Uterus (tissue), 4 donors: Measurements from ENCODE around the gene KCNK10. TPM values are rescaled to one million over a fixed set of nuclear protein-coding genes. Genes with fewer than 3 reads are reported as not detected.

Experiments
- DNase-seq, 2 donors: peaks; one replicate each; pipeline ENCODE4 v3.0.0-alpha.2; 2019 to 2020
- H3K27ac ChIP-seq, 2 donors: fragments of 200-600 bp; sonication (generic); 1 replicate in 1 of 2; 2 replicates in 1 of 2; pipeline ENCODE4 v1.5.1; 2016 to 2018
- H3K27me3 ChIP-seq, 2 donors: fragments of 200-600 bp; sonication (generic); one replicate each; pipeline ENCODE4 v1.5.1; 2018 to 2019; ENCODE audit warnings: control low read depth in 1 of 2
- H3K36me3 ChIP-seq, 2 donors: fragments of 200-600 bp; sonication (generic); one replicate each; pipeline ENCODE4 v1.5.1; 2019; ENCODE audit warnings: control low read depth in 1 of 2
- H3K4me1 ChIP-seq, 2 donors: fragments of 200-600 bp; sonication (generic); one replicate each; pipeline ENCODE4 v1.5.1; 2018 to 2019; ENCODE audit warnings: control low read depth in 1 of 2
- H3K4me3 ChIP-seq, 2 donors: fragments of 200-600 bp; sonication (generic); 1 replicate in 1 of 2; 2 replicates in 1 of 2; pipeline ENCODE4 v1.5.1; 2018 to 2019; ENCODE audit warnings: mild to moderate bottlenecking in 1 of 2
- H3K9me3 ChIP-seq, 2 donors: fragments of 200-600 bp; sonication (generic); one replicate each; pipeline ENCODE4 v1.5.1; 2019; ENCODE audit warnings: control low read depth in 1 of 2
- POLR2A ChIP-seq, 2 donors: fragments of 450-650 bp; IDR thresholded peaks; one replicate each; pipeline ENCODE4 v1.6.1; 2016; ENCODE audit warnings: antibody characterized with exemption in 2 of 2, mild to moderate bottlenecking in 1 of 2, moderate library complexity in 1 of 2
- intact Hi-C: fragments of 100-400 bp; cut with DNase I; formaldehyde crosslinking; loops from one replicate; pipeline ENCODE4 v1.15.1; 2023; ENCODE audit warnings: low total_unique reads
- total RNA-seq, 4 donors: library from RNA; depleted of rRNA in 3 of 4; stranded (reverse); fragments of >200 nt in 3 of 4; gene quantifications; one replicate each; pipeline versions ENCODE4 v1.1.0 to v1.2.4, GENCODE V29; 2014 to 2023
- TF ChIP-seq, protein P1 (sequence below), 4 experiments: fragments of 200-600 bp in 2 of 4; fragments of 450-650 bp in 2 of 4; sonication (generic) in 2 of 4; IDR thresholded peaks; one replicate each; pipeline ENCODE4 v1.5.1; 2016 to 2019; ENCODE audit warnings: antibody characterized with exemption in 4 of 4, mild to moderate bottlenecking in 2 of 4, moderate library complexity in 1 of 4
- donor health status: DM: yes; HTN: yes; CAD: no.

Gene KCNK10
- total RNA-seq, 4 donors from 2014 or later, result 0.14 TPM; not detected in 3

DNA sequence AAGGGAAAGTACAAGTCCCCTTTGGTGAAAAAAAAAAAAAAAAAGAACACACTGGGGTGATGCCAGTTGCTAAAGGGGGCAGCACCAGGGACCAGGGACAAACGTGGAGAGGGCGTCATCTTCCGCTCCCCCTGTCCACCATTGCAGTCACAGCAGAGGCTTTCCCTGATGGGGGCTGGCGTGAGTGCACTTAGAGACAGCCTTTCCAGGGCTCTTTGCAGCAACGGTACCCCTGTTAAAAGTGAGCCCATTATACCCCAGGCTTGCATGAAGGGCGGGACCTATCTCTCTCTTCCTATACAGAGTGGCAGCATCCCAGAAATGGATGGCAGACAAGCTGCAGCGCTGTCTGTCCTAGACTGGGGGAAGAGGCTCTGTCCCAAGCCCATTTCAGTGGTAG lies 155.0 kb downstream of the KCNK10 start:
- TF ChIP-seq, protein P1, sequence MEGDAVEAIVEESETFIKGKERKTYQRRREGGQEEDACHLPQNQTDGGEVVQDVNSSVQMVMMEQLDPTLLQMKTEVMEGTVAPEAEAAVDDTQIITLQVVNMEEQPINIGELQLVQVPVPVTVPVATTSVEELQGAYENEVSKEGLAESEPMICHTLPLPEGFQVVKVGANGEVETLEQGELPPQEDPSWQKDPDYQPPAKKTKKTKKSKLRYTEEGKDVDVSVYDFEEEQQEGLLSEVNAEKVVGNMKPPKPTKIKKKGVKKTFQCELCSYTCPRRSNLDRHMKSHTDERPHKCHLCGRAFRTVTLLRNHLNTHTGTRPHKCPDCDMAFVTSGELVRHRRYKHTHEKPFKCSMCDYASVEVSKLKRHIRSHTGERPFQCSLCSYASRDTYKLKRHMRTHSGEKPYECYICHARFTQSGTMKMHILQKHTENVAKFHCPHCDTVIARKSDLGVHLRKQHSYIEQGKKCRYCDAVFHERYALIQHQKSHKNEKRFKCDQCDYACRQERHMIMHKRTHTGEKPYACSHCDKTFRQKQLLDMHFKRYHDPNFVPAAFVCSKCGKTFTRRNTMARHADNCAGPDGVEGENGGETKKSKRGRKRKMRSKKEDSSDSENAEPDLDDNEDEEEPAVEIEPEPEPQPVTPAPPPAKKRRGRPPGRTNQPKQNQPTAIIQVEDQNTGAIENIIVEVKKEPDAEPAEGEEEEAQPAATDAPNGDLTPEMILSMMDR (IDR thresholded peaks at IDR 0.05), result no peak
- no peak for TF ChIP-seq POLR2A (IDR thresholded peaks at IDR 0.05)
- Histone ChIP-seq H3K9me3 (peaks cover 0 to 8% of the 10 kb centered on the region in 2 donors), H3K4me3 (no peak overlapping the region), H3K4me1 (no peaks in the 10 kb centered on the region), H3K27me3 (no peaks in the 10 kb centered on the region), H3K36me3 (no peaks in the 10 kb centered on the region), H3K27ac (no peak overlapping the region)
- DNase-seq, result no peak
- intact Hi-C loops, result no loop called here

DNA sequence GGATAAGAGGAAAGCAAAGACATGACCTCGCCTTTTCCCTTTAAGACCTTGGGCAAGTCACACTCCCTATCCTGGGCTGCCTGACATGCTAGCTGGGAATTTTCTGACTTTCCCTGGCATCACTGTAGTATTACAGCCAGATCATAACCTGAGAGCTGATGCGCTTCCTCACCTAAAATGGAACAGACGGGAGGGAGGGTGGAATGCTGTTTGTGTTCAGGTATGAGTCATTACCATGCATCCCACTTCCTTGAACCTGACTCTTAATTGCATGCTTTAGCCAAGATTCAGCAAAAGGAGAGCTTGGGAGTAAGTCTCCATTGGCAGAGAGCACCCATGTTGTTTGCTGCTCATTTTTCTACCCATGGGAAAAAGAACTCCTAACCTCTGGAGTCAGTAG lies 156.5 kb downstream of the KCNK10 start:
- H3K4me3 ChIP-seq, result no peak overlapping the region
- intact Hi-C loops, result no loop called here
- no peaks in the 10 kb centered on the region for H3K27me3 ChIP-seq
- no peaks in the 10 kb centered on the region for H3K36me3 ChIP-seq
- TF ChIP-seq, protein P1 (IDR thresholded peaks at IDR 0.05), result no peak
- no peak for TF ChIP-seq POLR2A (IDR thresholded peaks at IDR 0.05)
- peaks cover 0 to 8% of the 10 kb centered on the region in 2 donors for H3K9me3 ChIP-seq
- DNase-seq, result no peak
- H3K27ac ChIP-seq, result no peak overlapping the region
- H3K4me1 ChIP-seq, result no peaks in the 10 kb centered on the region

DNA sequence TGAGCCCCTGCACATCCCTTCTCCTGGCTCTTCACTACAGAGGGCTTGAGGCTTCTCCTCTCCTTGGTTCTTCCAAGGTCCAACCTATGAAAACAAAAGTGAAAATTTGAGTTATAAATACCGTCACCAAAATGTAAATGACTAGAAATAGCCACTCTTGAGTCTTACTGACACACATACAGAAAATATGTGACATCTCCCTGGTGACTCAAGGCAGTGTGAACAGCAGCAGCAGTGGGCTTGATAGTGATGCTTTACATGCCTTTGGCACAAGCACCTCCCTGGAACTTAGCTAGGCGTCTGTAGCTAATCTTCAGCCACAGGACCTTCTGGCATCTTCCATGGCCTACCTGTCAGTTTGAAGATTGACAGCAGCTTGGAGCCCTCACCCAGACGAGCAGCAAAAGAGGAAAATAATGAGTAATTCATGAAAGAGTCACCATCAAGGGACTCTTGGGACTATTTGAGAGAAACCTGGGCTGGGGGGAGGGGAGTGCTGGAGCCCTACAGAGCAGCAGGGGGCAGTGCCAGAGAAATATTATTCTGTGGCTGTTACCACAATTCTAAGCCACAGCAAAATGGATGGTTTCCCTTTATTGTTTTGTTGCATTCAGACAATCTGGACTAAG lies 158.0 kb downstream of the KCNK10 start:
- no peaks in the 10 kb centered on the region for H3K4me1 ChIP-seq
- TF ChIP-seq POLR2A (IDR thresholded peaks at IDR 0.05), result no peak
- TF ChIP-seq, protein P1 (IDR thresholded peaks at IDR 0.05), result no peak
- H3K9me3 ChIP-seq, result peaks cover 0 to 8% of the 10 kb centered on the region in 2 donors
- H3K4me3 ChIP-seq, result no peak overlapping the region
- H3K27ac ChIP-seq, result no peak overlapping the region
- intact Hi-C loops, result no loop called here
- H3K36me3 ChIP-seq, result no peaks in the 10 kb centered on the region
- H3K27me3 ChIP-seq, result no peaks in the 10 kb centered on the region
- no peak for DNase-seq

DNA sequence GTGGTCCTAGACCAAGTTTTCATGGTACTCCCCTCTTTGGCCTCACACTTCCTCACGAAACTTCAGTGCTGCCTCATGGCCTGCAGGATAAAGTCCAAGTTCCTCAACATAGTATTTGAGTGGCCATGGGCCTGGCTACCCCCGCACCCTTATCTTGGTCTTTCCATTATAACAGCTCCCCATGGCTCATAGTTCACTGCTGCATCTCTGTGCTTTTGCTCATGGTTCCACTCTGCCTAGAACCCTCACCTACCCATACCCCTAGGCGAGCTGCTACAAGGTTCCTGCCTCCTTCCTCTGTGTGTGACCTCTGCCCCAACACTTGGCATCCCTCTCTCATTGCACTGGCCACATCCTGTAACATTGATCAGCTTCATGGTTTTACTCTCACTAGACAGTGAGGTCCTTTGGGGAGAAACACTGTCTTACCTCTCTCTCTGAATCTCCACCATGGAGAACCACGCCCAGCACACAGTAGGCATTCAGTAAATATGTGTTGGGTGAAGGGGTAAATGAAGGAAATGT lies 159.3 kb downstream of the KCNK10 start:
- no peak overlapping the region for H3K27ac ChIP-seq
- no peaks in the 10 kb centered on the region for H3K36me3 ChIP-seq
- no peak for DNase-seq
- TF ChIP-seq POLR2A (IDR thresholded peaks at IDR 0.05), result no peak
- TF ChIP-seq, protein P1 (IDR thresholded peaks at IDR 0.05), result no peak
- H3K4me1 ChIP-seq, result no peaks in the 10 kb centered on the region
- intact Hi-C loops, result no loop called here
- H3K9me3 ChIP-seq, result no peaks in the 10 kb centered on the region
- no peak overlapping the region for H3K4me3 ChIP-seq
- H3K27me3 ChIP-seq, result no peaks in the 10 kb centered on the region

DNA sequence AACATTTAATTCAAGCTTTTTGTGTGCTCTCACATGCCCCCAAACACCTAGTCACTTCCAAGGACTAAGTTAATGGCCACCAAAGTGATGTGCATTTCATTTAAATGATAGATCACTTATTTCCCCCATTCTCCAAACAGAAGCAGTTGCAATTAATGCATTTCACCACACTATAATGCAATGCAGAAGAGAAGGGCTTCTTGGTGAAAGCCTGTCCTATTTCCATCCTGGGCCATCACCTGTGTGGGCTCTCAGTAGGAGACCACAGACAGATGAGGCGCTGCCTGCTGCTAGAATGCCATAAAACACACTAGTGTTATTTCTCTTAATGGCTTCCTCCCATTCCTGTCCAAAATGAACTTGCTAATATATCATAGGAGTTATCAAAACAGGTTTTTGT lies 166.9 kb downstream of the KCNK10 start:
- H3K4me1 ChIP-seq, result no peaks in the 10 kb centered on the region
- TF ChIP-seq, protein P1 (IDR thresholded peaks at IDR 0.05), result no peak
- TF ChIP-seq POLR2A (IDR thresholded peaks at IDR 0.05), result no peak
- H3K4me3 ChIP-seq, result no peak overlapping the region
- intact Hi-C loops, result no loop called here
- no peak for DNase-seq
- H3K27ac ChIP-seq, result no peak overlapping the region
- H3K27me3 ChIP-seq, result no peaks in the 10 kb centered on the region
- H3K9me3 ChIP-seq, result no peaks in the 10 kb centered on the region
- H3K36me3 ChIP-seq, result no peaks in the 10 kb centered on the region
